SU-DHL-6 (cell line): ENCODE results near the gene ZBTB8OS.

ENCODE experiments used
- H2AFZ ChIP-seq: fragments of 200-600 bp; sonication (generic); 2 replicates; pipeline ENCODE4 v1.6.1; 2014; ENCODE audit warnings: low read depth, mild to moderate bottlenecking, moderate library complexity, mixed read lengths, antibody characterized with exemption, low read length; ENCODE audit not compliant: severe bottlenecking
- H3F3A ChIP-seq: fragments of 200-600 bp; shearing (Covaris generic); 2 replicates; pipeline ENCODE4 v1.6.0; 2016; ENCODE audit warnings: antibody characterized with exemption, mild to moderate bottlenecking; ENCODE audit not compliant: insufficient read depth
- H3K27ac ChIP-seq: fragments of 200-600 bp; sonication (generic); 2 replicates; pipeline ENCODE4 v1.5.1; 2016; ENCODE audit warnings: low read depth, mild to moderate bottlenecking, low read length, moderate library complexity, mixed read lengths
- H3K27me3 ChIP-seq: fragments of 200-600 bp; sonication (generic), shearing (Covaris generic); 2 replicates; pipeline ENCODE4 v1.6.0; 2014; ENCODE audit warnings: mild to moderate bottlenecking, low read length
- H3K36me3 ChIP-seq: fragments of 200-600 bp; sonication (generic); 2 replicates; pipeline ENCODE4 v1.6.1; 2014; ENCODE audit warnings: mild to moderate bottlenecking, low read length, mixed read lengths
- H3K4me2 ChIP-seq: fragments of 300-600, 200-600 bp; shearing (Covaris generic), sonication (generic); 2 replicates; pipeline ENCODE4 v1.6.0; 2014; ENCODE audit warnings: low read length, low read depth, mild to moderate bottlenecking; ENCODE audit not compliant: poor library complexity, severe bottlenecking
- H3K4me3 ChIP-seq: fragments of 200-600 bp; sonication (generic); 2 replicates; pipeline ENCODE4 v1.5.1; 2014; ENCODE audit warnings: antibody characterized with exemption, low read length, mild to moderate bottlenecking, mixed read lengths; ENCODE audit not compliant: insufficient read depth, poor library complexity, severe bottlenecking
- H3K79me2 ChIP-seq: fragments of 200-600 bp; sonication (generic); 2 replicates; pipeline ENCODE4 v1.6.1; 2014; ENCODE audit warnings: mild to moderate bottlenecking, low read length, moderate library complexity; ENCODE audit not compliant: insufficient read depth
- H3K9ac ChIP-seq: fragments of 200-600 bp; sonication (generic); 2 replicates; pipeline ENCODE4 v1.7.0; 2014; ENCODE audit warnings: mild to moderate bottlenecking, low read length
- H3K9me2 ChIP-seq: fragments of 200-600 bp; sonication (generic); replicated peaks from 2 replicates; pipeline ENCODE4 v1.6.1; 2014; ENCODE audit warnings: low read length; ENCODE audit not compliant: insufficient read depth
- H3K9me3 ChIP-seq: fragments of 200-600 bp; sonication (generic); 2 replicates; pipeline ENCODE4 v1.6.1; 2014; ENCODE audit warnings: low read length, mixed read lengths; ENCODE audit not compliant: insufficient read depth
- H4K20me1 ChIP-seq: fragments of 200-600 bp; sonication (generic); 2 replicates; pipeline ENCODE4 v1.6.1; 2014; ENCODE audit warnings: low read depth, mild to moderate bottlenecking, antibody characterized with exemption, low read length, moderate library complexity, mixed read lengths
- CTCF ChIP-seq: fragments of 200-600 bp; sonication (generic); IDR thresholded peaks from one replicate; pipeline ENCODE4 v1.5.1; 2017; ENCODE audit warnings: antibody characterized with exemption, mild to moderate bottlenecking, low read length, moderate library complexity; ENCODE audit not compliant: insufficient read depth, poor library complexity, severe bottlenecking
- EZH2phosphoT487 ChIP-seq: fragments of 200-600 bp; sonication (generic), shearing (Covaris generic); conservative IDR thresholded peaks from 2 replicates; pipeline ENCODE4 v1.6.1; 2018; ENCODE audit warnings: mild to moderate bottlenecking, antibody characterized with exemption, low read length, moderate library complexity, mixed read lengths

Gene ZBTB8OS

DNA sequence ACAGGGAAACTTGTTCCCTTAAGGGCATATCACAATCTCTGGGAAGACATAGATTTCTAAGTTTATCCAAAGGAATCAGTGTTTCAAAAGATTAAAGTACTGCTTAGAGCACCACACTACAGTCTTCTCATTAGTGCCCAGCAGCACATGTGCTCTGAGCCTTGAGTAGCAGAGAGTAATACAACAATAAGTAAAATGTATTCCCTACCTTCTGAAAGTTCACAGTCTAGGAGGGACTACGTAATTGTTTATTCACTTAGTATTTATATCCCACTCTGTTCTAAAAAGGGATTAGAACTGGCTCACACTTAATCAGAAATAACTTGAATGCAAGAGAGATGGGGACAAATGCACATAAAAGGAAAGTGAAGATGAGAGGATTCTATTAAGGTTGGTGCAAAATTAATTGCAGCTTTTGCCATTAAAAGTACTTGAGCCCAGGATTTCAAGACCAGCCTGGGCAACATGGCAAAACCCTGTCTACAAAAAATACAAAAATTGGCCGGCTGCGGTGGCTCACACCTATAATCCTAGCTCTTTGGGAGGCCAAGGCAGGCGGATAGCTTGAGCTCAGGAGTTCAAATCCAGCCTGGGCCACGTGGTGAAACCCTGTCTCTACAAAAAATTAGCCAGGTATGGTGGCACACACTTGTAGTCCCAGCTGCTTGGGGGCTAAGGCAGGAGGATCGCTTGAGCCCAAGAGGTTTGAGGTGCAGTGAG, 43.3 kb upstream of the ZBTB8OS start:
- Histone ChIP-seq H3K4me2 (no peak overlapping the region), H3K9ac (no peak overlapping the region), H3K79me2 (no peaks in the 10 kb centered on the region), H2AFZ (no peak overlapping the region), H3K27ac (no peak overlapping the region), H3F3A (no peaks in the 10 kb centered on the region), H3K9me2 (no peaks in the 10 kb centered on the region), H3K36me3 (no peaks in the 10 kb centered on the region), H4K20me1 (no peaks in the 10 kb centered on the region), H3K27me3 (no peaks in the 10 kb centered on the region), H3K9me3 (no peaks in the 10 kb centered on the region), H3K4me3 (no peak overlapping the region)
- TF ChIP-seq EZH2phosphoT487: no peak
- TF ChIP-seq CTCF: no peak

DNA sequence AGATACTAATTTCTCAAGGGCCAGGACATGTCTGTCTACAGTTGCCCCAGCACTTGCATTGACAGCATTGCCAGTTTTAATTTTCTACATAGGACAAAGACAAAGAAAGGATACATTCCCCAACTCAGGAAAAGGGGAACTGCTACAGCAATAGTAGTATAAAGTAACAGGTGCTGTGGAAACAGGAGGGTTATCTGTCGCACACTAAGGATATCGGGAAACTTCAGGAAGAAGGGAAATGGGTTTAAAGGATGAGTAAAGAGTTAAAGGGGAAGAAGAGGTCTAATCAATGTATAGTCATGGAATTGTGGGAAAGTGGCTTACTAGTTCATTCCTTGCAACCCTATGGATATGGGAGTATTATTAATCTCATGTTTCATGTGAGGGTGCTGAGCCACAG, 36.0 kb upstream of the ZBTB8OS start:
- Histone ChIP-seq H3K4me2 (no peak overlapping the region), H3K27me3 (no peaks in the 10 kb centered on the region), H3K9ac (no peak overlapping the region), H3K9me3 (no peaks in the 10 kb centered on the region), H3K27ac (no peak overlapping the region), H3K79me2 (no peaks in the 10 kb centered on the region), H3K9me2 (no peaks in the 10 kb centered on the region), H4K20me1 (no peaks in the 10 kb centered on the region), H3F3A (peaks cover 52% of the 10 kb centered on the region), H3K36me3 (peaks cover 21% of the 10 kb centered on the region; the same call in 1 of the 2 replicates), H2AFZ (no peak overlapping the region), H3K4me3 (no peak overlapping the region)
- TF ChIP-seq CTCF: no peak
- TF ChIP-seq EZH2phosphoT487: no peak

- Histone ChIP-seq H3K4me2 (no peak overlapping the region), H3K9me2 (no peaks in the 10 kb centered on the region), H3K36me3 (peaks cover 30% of the 10 kb centered on the region; the same call in 1 of the 2 replicates), H3K27me3 (no peaks in the 10 kb centered on the region), H3F3A (peaks cover 56% of the 10 kb centered on the region), H4K20me1 (no peaks in the 10 kb centered on the region), H2AFZ (no peak overlapping the region), H3K79me2 (no peaks in the 10 kb centered on the region), H3K9ac (no peak overlapping the region), H3K9me3 (no peaks in the 10 kb centered on the region), H3K4me3 (no peak overlapping the region), H3K27ac (no peak overlapping the region)
- TF ChIP-seq CTCF (no peak), EZH2phosphoT487 (no peak)
Observed at GRCh38 chr1:32685498-32685897, 35.1 kb upstream of the ZBTB8OS start.
